ENCODE results near the gene CCDC183. TPM values are rescaled to one million over a fixed set of nuclear protein-coding genes. Genes with fewer than 3 reads are reported as not detected.

CCDC183 gene
- total RNA-seq, 2 donors from 2014 or later, result 3.3 to 14.5 TPM

DNA sequence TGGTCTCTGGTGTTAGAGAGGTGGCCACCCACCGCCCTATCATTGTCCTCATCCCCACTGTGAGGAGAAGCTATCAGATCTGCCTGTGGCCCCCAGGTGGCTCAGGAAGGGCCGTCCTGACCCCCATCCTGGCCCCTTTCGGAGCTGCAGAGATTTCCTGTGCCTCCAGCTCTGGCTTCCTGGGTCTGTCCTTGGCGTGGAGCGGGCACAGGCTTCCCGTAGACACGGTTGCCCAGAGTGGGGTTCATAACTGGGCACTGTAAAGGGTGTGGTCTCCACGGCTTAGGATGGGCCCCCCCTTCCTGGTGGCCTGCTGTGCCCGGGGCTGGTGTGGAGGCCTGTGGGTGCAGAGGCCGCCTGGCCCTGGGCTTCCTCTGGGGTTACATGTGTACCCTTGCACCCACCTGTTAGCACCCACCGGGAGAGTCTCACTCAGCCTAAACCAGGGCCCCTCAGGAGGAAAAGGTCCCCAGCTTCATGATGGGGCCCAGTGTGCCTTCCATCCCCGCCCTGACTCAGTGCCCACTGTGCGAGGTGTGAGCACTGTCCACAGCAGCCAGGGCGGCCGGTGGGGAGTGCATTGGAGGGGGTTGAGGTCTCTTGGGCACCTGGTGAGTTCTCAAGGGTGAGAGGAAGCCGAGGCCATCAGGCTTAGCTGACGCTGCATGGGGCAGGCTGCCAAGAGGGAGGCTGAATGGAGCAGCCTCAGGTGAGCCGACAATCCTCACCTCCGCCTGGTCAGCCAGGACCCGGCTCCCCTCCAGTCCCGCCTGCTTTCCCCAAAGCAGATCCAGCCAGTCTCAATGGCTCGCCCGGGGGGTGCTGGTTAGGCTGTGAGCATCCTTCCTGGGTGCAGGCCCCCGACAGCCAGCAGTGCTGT, 30.8 kb downstream of the CCDC183 start:
- TF ChIP-seq, protein P1, sequence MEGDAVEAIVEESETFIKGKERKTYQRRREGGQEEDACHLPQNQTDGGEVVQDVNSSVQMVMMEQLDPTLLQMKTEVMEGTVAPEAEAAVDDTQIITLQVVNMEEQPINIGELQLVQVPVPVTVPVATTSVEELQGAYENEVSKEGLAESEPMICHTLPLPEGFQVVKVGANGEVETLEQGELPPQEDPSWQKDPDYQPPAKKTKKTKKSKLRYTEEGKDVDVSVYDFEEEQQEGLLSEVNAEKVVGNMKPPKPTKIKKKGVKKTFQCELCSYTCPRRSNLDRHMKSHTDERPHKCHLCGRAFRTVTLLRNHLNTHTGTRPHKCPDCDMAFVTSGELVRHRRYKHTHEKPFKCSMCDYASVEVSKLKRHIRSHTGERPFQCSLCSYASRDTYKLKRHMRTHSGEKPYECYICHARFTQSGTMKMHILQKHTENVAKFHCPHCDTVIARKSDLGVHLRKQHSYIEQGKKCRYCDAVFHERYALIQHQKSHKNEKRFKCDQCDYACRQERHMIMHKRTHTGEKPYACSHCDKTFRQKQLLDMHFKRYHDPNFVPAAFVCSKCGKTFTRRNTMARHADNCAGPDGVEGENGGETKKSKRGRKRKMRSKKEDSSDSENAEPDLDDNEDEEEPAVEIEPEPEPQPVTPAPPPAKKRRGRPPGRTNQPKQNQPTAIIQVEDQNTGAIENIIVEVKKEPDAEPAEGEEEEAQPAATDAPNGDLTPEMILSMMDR (IDR thresholded peaks at IDR 0.05), result peak in 1 of 7 experiments; percentile 15
- TF ChIP-seq POLR2A (IDR thresholded peaks at IDR 0.05), result no peak
- Histone ChIP-seq H3K36me3 (replicated peaks in 1 of 2; ENCODE audit: insufficient read depth in 1 of 2, low read depth in 2 of 2) (peaks cover 0 to 17% of the 10 kb centered on the region in 2 donors), H3K27ac (peak overlapping the region; percentile 64 to 75 (median 73)), H3K9me3 (no peaks in the 10 kb centered on the region), H3K4me3 (no peak overlapping the region), H3K27me3 (no peaks in the 10 kb centered on the region), H3K4me1 (peaks cover 26% of the 10 kb centered on the region)
- 44 to 52% methylated on average over 4 to 24 of the region's 24 CpGs for WGBS, 2 donors
- intact Hi-C loops (cut with DNase I), result no loop called here
- peak; percentile 93 for ATAC-seq
- peak; percentile 90 to 98 (median 96) for DNase-seq

DNA sequence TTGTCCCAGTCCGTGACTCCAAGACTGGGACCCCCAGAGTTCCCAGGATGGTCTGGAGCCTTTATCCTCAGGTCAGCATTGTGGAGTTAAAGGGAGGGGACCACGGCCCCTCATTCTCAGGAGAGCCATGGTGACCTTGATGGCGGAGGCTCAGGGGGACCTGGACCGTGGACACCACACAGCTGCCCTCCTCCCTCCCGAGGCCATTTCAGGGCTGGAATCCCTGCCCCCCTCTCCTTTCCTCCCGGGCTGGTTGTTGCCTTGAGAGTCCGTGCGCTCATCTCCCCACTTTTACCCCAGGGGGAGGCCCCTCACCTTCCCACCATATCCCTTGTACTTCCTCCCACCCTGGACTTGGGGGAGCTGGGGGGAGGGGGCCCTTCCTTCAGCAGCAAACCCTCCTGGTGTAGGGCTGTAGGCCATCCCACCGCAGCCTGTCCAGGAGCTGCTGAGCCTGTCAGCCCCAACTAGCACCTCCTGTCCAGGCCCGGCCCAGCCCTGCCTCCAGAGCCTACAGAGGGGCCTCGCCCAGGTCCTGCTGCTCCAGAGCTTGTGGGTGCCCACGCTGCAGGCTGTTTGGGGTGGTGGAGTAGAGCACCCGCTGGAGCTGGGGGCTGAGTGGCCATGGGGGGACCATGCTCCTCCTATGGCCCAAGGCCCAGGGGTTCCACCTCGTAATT, 31.8 kb downstream of the CCDC183 start:
- ATAC-seq, result no peak
- DNase-seq, result peak in 2 of 4 donors; percentile 11 to 15
- H3K36me3 ChIP-seq (replicated peaks in 1 of 2; ENCODE audit: insufficient read depth in 1 of 2, low read depth in 2 of 2), result peaks cover 0 to 20% of the 10 kb centered on the region in 2 donors

DNA sequence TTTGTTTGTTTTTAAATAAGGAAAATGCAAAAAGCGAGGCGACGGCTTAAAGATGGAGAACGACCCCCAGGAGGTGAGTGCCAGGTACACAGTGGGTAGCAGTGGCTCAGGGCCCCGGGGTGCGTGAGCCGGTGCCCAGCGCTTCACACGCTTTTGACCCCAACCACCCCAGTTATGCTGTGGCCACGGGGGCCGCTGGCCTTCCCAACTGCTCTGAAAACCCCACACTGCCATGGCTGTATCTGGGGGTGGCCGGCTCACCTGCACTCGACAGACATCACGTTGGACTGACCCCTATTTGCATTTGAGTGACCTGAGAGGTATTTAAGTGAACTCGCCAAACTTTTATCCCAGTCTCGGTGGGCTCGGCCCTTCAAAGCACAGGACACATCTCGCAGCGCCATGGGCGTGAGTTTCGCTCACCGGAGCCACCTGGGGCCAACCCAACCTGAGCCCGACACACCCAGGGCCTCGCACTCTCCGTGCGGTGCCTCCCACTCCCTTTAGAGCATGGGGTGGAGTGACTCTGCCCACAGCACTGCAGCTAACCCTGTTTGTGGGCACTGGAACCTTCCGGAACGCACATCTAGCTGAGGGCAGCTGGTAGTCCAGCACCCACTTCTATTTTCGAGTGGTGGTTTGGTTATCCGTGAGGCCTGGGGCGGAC, 32.5 kb downstream of the CCDC183 start:
- no peak for ATAC-seq
- Histone ChIP-seq H3K27ac (no peak overlapping the region), H3K9me3 (no peaks in the 10 kb centered on the region), H3K27me3 (no peaks in the 10 kb centered on the region), H3K36me3 (replicated peaks in 1 of 2; ENCODE audit: insufficient read depth in 1 of 2, low read depth in 2 of 2) (peaks cover 0 to 20% of the 10 kb centered on the region in 2 donors), H3K4me1 (peaks cover 25% of the 10 kb centered on the region), H3K4me3 (no peak overlapping the region)
- DNase-seq, result peak in 1 of 4 donors; percentile 11
- 94 to 97% methylated on average over 23 to 31 of the region's 31 CpGs for WGBS, 2 donors
- intact Hi-C loops (cut with DNase I), result no loop called here
- TF ChIP-seq, protein P1 (IDR thresholded peaks at IDR 0.05), result no peak
- TF ChIP-seq POLR2A (IDR thresholded peaks at IDR 0.05), result no peak

More for the DNA sequence above, 31.8 kb downstream of the CCDC183 start:
- Histone ChIP-seq H3K27me3 (no peaks in the 10 kb centered on the region), H3K9me3 (no peaks in the 10 kb centered on the region), H3K27ac (peak overlapping the region; percentile 64 to 75 (median 73)), H3K4me3 (no peak overlapping the region), H3K4me1 (peaks cover 26% of the 10 kb centered on the region)
- intact Hi-C loops (cut with DNase I), result no loop called here
- TF ChIP-seq, protein P1 (IDR thresholded peaks at IDR 0.05), result no peak
- TF ChIP-seq POLR2A (IDR thresholded peaks at IDR 0.05), result no peak
- 61 to 65% methylated on average over 9 to 14 of the region's 14 CpGs for WGBS, 2 donors

DNA sequence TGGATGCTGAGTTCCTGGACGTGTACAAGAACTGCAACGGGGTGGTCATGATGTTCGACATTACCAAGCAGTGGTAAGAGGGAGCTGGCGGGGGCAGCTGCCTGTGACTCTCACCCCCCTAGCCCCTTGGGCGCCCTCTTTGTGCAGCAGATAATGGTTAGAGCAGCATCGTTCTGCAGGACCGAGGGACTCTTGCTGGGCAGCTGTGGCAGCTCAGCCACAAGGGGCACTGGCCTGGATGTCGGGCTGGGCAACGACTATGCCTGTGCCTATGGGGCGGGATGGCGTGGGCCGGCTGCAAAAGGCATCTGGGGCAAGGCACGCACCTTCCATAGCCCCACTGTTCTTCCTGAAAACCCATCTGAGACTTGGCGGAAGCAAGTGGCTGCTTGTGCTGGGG, 33.3 kb downstream of the CCDC183 start:
- WGBS, 2 donors, result 89 to 93% methylated on average over 11 to 14 of the region's 14 CpGs
- H3K27ac ChIP-seq, result no peak overlapping the region
- TF ChIP-seq POLR2A (IDR thresholded peaks at IDR 0.05), result no peak
- TF ChIP-seq, protein P1 (IDR thresholded peaks at IDR 0.05), result no peak
- ATAC-seq (no peak), DNase-seq (peak in 3 of 4 donors; percentile 1 to 10 (median 10))
- intact Hi-C loops (cut with DNase I), result no loop called here
- H3K4me1 ChIP-seq, result peaks cover 20% of the 10 kb centered on the region
- no peaks in the 10 kb centered on the region for H3K27me3 ChIP-seq
- peaks cover 0 to 20% of the 10 kb centered on the region in 2 donors for H3K36me3 ChIP-seq (replicated peaks in 1 of 2; ENCODE audit: insufficient read depth in 1 of 2, low read depth in 2 of 2)
- no peak overlapping the region for H3K4me3 ChIP-seq
- H3K9me3 ChIP-seq, result no peaks in the 10 kb centered on the region

Measured in body of pancreas (tissue), 4 donors.